ENCODE measurements around the gene SPRR4. TPM values are rescaled to one million over a fixed set of nuclear protein-coding genes. Genes with fewer than 3 reads are reported as not detected.

Gene SPRR4
- polyA plus RNA-seq, 1 of the 3 experiments (the other 2 are of a cell fraction) = not detected

DNA sequence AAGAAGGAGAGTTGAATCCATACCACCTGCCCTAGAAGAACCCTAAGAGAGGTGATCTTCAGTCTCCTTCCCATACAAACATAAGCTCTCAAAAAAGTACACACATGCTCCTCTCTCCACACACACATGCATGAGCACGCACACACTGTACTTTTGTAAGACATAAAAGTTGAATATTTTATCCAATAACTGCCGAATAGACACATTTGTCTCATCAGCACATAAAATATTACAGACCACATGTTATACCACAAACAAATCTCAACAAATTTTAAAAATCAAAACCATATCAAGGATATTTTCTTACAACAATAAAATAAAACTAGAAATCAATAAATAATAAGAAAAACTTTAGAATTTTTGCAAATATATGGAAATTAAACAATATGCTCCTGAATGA lies 16.1 kb downstream of the SPRR4 start:
- TF ChIP-seq, protein P1, sequence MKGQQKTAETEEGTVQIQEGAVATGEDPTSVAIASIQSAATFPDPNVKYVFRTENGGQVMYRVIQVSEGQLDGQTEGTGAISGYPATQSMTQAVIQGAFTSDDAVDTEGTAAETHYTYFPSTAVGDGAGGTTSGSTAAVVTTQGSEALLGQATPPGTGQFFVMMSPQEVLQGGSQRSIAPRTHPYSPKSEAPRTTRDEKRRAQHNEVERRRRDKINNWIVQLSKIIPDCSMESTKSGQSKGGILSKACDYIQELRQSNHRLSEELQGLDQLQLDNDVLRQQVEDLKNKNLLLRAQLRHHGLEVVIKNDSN (IDR thresholded peaks at IDR 0.05; ENCODE audit: borderline replicate concordance, low read depth) = no peak
- no peaks in the 10 kb centered on the region for H4K20me1 ChIP-seq (ENCODE audit: insufficient read depth)
- 11% methylated on average over 2 of the region's 2 CpGs for WGBS (ENCODE audit: low lambda C conversion rate)
- H3K79me2 ChIP-seq (ENCODE audit: insufficient read depth) = no peaks in the 10 kb centered on the region
- no peak overlapping the region for H3K27ac ChIP-seq (ENCODE audit: low read depth in 2 of 2, low read length in 1 of 2)
- H3F3A ChIP-seq (replicated peaks; ENCODE audit: insufficient read depth) = no peaks in the 10 kb centered on the region
- ChIA-PET POLR2A (no interaction called here), CTCF (interaction anchor here (0.6 kb wide), 1 partner anchor 440 kb away, joined by 3 read pairs; no protein-coding TSS in a partner anchor)
- no peak overlapping the region for H3K4me3 ChIP-seq (ENCODE audit: low read depth in 2 of 2, low read length in 1 of 2)
- H3K9ac ChIP-seq = no peak overlapping the region
- H3K4me2 ChIP-seq = no peak overlapping the region
- no peaks in the 10 kb centered on the region for H3K9me3 ChIP-seq
- DNase-seq = no peak
- no peak overlapping the region for H2AFZ ChIP-seq (ENCODE audit: low read depth)
- H3K27me3 ChIP-seq (ENCODE audit: insufficient read depth) = no peaks in the 10 kb centered on the region
- H3K9me2 ChIP-seq = no peaks in the 10 kb centered on the region
- no peaks in the 10 kb centered on the region for H3K4me1 ChIP-seq (ENCODE audit: control insufficient read depth in 1 of 2, insufficient read depth in 2 of 2, low read depth in 1 of 2, low read length in 1 of 2)
- no peaks in the 10 kb centered on the region for H3K36me3 ChIP-seq (replicated peaks in 1 of 2; ENCODE audit: control insufficient read depth in 1 of 2, insufficient read depth in 2 of 2, low read length in 1 of 2)

DNA sequence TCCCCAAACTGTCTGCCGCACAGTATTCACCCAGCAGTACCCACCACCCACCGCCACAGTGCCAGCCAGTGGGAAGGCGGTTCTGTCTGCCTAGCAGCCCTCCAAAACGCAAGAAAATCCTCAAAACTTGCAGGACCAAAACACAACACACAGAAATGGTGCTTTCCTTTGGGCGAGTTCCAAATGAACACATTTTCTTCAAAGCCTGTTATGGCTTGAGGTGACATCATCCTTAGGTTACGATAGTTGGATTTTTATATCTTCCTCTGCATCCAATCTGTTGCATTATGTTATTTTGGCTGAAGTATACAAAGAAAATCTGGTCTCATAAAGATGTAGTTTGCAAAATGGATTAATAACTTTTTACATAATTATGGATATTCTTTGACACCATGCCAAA lies 22.7 kb downstream of the SPRR4 start:
- Histone ChIP-seq H3K9ac (no peak overlapping the region), H3K4me3 (ENCODE audit: low read depth in 2 of 2, low read length in 1 of 2) (no peak overlapping the region), H4K20me1 (ENCODE audit: insufficient read depth) (no peaks in the 10 kb centered on the region), H3F3A (replicated peaks; ENCODE audit: insufficient read depth) (no peaks in the 10 kb centered on the region), H2AFZ (ENCODE audit: low read depth) (no peak overlapping the region), H3K9me2 (no peaks in the 10 kb centered on the region), H3K27ac (ENCODE audit: low read depth in 2 of 2, low read length in 1 of 2) (no peak overlapping the region), H3K27me3 (ENCODE audit: insufficient read depth) (peaks cover 6% of the 10 kb centered on the region; the same call in 1 of the 2 replicates), H3K4me2 (no peak overlapping the region), H3K79me2 (ENCODE audit: insufficient read depth) (no peaks in the 10 kb centered on the region), H3K36me3 (replicated peaks in 1 of 2; ENCODE audit: control insufficient read depth in 1 of 2, insufficient read depth in 2 of 2, low read length in 1 of 2) (no peaks in the 10 kb centered on the region), H3K4me1 (ENCODE audit: control insufficient read depth in 1 of 2, insufficient read depth in 2 of 2, low read depth in 1 of 2, low read length in 1 of 2) (no peaks in the 10 kb centered on the region), H3K9me3 (no peaks in the 10 kb centered on the region)
- 10% methylated on average over 5 of the region's 6 CpGs for WGBS (ENCODE audit: low lambda C conversion rate)
- TF ChIP-seq SIN3A (IDR thresholded peaks at IDR 0.05; ENCODE audit: borderline replicate concordance, low read depth, low read length) (no peak), SMC3 (IDR thresholded peaks at IDR 0.05; ENCODE audit: low read depth, low read length) (no peak), FOSL2 (IDR thresholded peaks at IDR 0.05; ENCODE audit: borderline replicate concordance, low read depth) (no peak), YY1 (IDR thresholded peaks at IDR 0.05; ENCODE audit: low read depth) (no peak), EP300 (IDR thresholded peaks at IDR 0.05; ENCODE audit: borderline replicate concordance in 1 of 2, low read depth in 1 of 2, low read length in 1 of 2) (no peak), TAF1 (IDR thresholded peaks at IDR 0.05; ENCODE audit: borderline replicate concordance, low read depth, low read length) (no peak), EZH2phosphoT487 (IDR thresholded peaks at IDR 0.05; ENCODE audit: borderline replicate concordance, low read depth) (no peak), NRF1 (IDR thresholded peaks at IDR 0.05; ENCODE audit: low read depth, low read length) (no peak)
- TF ChIP-seq, protein P1 (IDR thresholded peaks at IDR 0.05; ENCODE audit: borderline replicate concordance, low read depth) = no peak
- TF ChIP-seq, protein P2, sequence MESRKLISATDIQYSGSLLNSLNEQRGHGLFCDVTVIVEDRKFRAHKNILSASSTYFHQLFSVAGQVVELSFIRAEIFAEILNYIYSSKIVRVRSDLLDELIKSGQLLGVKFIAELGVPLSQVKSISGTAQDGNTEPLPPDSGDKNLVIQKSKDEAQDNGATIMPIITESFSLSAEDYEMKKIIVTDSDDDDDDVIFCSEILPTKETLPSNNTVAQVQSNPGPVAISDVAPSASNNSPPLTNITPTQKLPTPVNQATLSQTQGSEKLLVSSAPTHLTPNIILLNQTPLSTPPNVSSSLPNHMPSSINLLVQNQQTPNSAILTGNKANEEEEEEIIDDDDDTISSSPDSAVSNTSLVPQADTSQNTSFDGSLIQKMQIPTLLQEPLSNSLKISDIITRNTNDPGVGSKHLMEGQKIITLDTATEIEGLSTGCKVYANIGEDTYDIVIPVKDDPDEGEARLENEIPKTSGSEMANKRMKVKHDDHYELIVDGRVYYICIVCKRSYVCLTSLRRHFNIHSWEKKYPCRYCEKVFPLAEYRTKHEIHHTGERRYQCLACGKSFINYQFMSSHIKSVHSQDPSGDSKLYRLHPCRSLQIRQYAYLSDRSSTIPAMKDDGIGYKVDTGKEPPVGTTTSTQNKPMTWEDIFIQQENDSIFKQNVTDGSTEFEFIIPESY (IDR thresholded peaks at IDR 0.05; ENCODE audit: borderline replicate concordance, low read depth) = no peak
- TF ChIP-seq, protein P3, sequence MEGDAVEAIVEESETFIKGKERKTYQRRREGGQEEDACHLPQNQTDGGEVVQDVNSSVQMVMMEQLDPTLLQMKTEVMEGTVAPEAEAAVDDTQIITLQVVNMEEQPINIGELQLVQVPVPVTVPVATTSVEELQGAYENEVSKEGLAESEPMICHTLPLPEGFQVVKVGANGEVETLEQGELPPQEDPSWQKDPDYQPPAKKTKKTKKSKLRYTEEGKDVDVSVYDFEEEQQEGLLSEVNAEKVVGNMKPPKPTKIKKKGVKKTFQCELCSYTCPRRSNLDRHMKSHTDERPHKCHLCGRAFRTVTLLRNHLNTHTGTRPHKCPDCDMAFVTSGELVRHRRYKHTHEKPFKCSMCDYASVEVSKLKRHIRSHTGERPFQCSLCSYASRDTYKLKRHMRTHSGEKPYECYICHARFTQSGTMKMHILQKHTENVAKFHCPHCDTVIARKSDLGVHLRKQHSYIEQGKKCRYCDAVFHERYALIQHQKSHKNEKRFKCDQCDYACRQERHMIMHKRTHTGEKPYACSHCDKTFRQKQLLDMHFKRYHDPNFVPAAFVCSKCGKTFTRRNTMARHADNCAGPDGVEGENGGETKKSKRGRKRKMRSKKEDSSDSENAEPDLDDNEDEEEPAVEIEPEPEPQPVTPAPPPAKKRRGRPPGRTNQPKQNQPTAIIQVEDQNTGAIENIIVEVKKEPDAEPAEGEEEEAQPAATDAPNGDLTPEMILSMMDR (IDR thresholded peaks at IDR 0.05) = no peak
- POLR2A ChIA-PET = no interaction called here
- no peak for DNase-seq
- CTCF ChIA-PET = no interaction called here

All from SK-N-SH (cell line).